ENCODE measurements around the gene CCND2. TPM values are rescaled to one million over a fixed set of nuclear protein-coding genes. Genes with fewer than 3 reads are reported as not detected.

Gene CCND2
- total and polyA plus RNA-seq, 2 of the 8 experiments (the other 6 are each of a cell fraction or from before 2014, with no cell fraction given) = 41.7 to 223 TPM

- Histone ChIP-seq H3K4ac (replicated peaks; ENCODE audit: insufficient read length, low read depth, low read length) (no peak overlapping the region), H2BK15ac (ENCODE audit: low read length) (no peak overlapping the region), H3K18ac (ENCODE audit: extremely low read depth, low read length) (no peak overlapping the region), H2AFZ (ENCODE audit: low read length) (no peak overlapping the region), H4K5ac (ENCODE audit: insufficient read length, low read depth, low read length) (no peak overlapping the region), H3K27ac (ENCODE audit: low read depth, low read length) (no peak overlapping the region), H3K14ac (ENCODE audit: insufficient read length) (no peak overlapping the region), H4K8ac (ENCODE audit: extremely low read depth, insufficient read depth, low read length) (no peak overlapping the region), H3K9ac (replicated peaks in 1 of 4; ENCODE audit: extremely low read depth in 1 of 4, low read depth in 3 of 4, low read length in 3 of 4) (no peak overlapping the region), H3K23ac (ENCODE audit: insufficient read length) (no peak overlapping the region), H3K4me3 (ENCODE audit: extremely low read depth in 1 of 4, insufficient read depth in 2 of 4, low read depth in 3 of 4, low read length in 4 of 4) (no peak overlapping the region), H3K9me3 (ENCODE audit: insufficient read depth in 2 of 2, low read depth in 1 of 2, low read length in 1 of 2) (no peaks in the 10 kb centered on the region), H2BK12ac (ENCODE audit: low read depth, low read length) (no peak overlapping the region), H4K91ac (replicated peaks; ENCODE audit: insufficient read length, low read length) (no peak overlapping the region), H3K23me2 (ENCODE audit: low read depth, low read length) (no peaks in the 10 kb centered on the region), H3K79me2 (ENCODE audit: control insufficient read depth in 1 of 2, insufficient read depth in 2 of 2, low read length in 2 of 2) (no peaks in the 10 kb centered on the region), H3K27me3 (replicated peaks in 1 of 4; ENCODE audit: control insufficient read depth in 3 of 4, extremely low read depth in 1 of 4, insufficient read depth in 3 of 4, low read length in 3 of 4) (no peaks in the 10 kb centered on the region), H3K79me1 (ENCODE audit: low read depth, low read length) (no peaks in the 10 kb centered on the region), H2BK5ac (ENCODE audit: low read depth, low read length) (no peak overlapping the region), H2BK20ac (ENCODE audit: low read length) (no peak overlapping the region), H3K56ac (replicated peaks; ENCODE audit: insufficient read length, low read depth, low read length) (no peak overlapping the region), H2AK5ac (ENCODE audit: low read depth, low read length) (no peak overlapping the region), H3K4me2 (ENCODE audit: insufficient read depth in 1 of 2, low read depth in 2 of 2, low read length in 2 of 2) (no peak overlapping the region), H3K4me1 (replicated peaks in 1 of 4; ENCODE audit: control insufficient read depth in 3 of 4, insufficient read depth in 4 of 4, low read length in 3 of 4) (peaks cover 3 to 10% (median 4%) of the 10 kb centered on the region in 4 experiments; a peak in 6 of 7 replicates), H4K20me1 (replicated peaks in 1 of 2; ENCODE audit: control insufficient read depth in 1 of 2, insufficient read depth in 2 of 2, low read length in 2 of 2) (peaks cover 0 to 2% of the 10 kb centered on the region in 2 experiments), H2BK120ac (replicated peaks; ENCODE audit: low read depth, low read length) (no peak overlapping the region), H3K36me3 (ENCODE audit: control insufficient read depth in 2 of 4, insufficient read depth in 4 of 4, low read length in 3 of 4) (no peaks in the 10 kb centered on the region)
- WGBS, 2 experiments (ENCODE audit: extremely low coverage in 1 of 2, insufficient coverage in 1 of 2, insufficient read length in 1 of 2, insufficient replicate concordance in 2 of 2, low coverage in 1 of 2, low lambda C conversion rate in 2 of 2, missing lambda C conversion rate in 1 of 2) = 96% methylated on average over 5 of the region's 5 CpGs; no CpG with 5 or more reads in 1 of the 2 experiments
- CTCF ChIA-PET (ENCODE audit: partially characterized antibody) = interaction anchor here (1.5 kb wide), 1 partner anchor 33 kb away, joined by 5 read pairs; no protein-coding TSS in a partner anchor
- TF ChIP-seq SIX5 (IDR thresholded peaks at IDR 0.05; ENCODE audit: low read depth, low read length) (no peak), SP2 (IDR thresholded peaks at IDR 0.05; ENCODE audit: low read length) (no peak), RXRA (IDR thresholded peaks at IDR 0.05; ENCODE audit: insufficient read depth, low read depth, low read length) (no peak), MAFK (IDR thresholded peaks at IDR 0.05; ENCODE audit: low read depth, low read length) (no peak), RBBP5 (IDR thresholded peaks at IDR 0.05; ENCODE audit: borderline replicate concordance, low read depth, low read length) (no peak), ATF2 (IDR thresholded peaks at IDR 0.05; ENCODE audit: low read length) (no peak), TCF12 (IDR thresholded peaks at IDR 0.05; ENCODE audit: low read depth, low read length) (no peak), E2F6 (IDR thresholded peaks at IDR 0.05) (no peak), EGR1 (IDR thresholded peaks at IDR 0.05; ENCODE audit: borderline replicate concordance, low read depth, low read length) (no peak)
- POLR2A ChIA-PET (ENCODE audit: partially characterized antibody) = interaction anchor here (1.2 to 1.4 kb wide), 2 partner anchors 10 to 23 kb away, joined by 3 read pairs; no protein-coding TSS in a partner anchor
- FAIRE-seq (no peak), DNase-seq (ENCODE audit: low read depth in 1 of 2, low spot score in 2 of 2) (no peak)
These were observed 38.2 kb downstream of the CCND2 start for GRCh38 chr12:4311776-4312175.
